ENCODE results near the gene MYL12A.

Gene MYL12A

GRCh38 chr18:3283253-3283863 lies 35.8 kb downstream of the MYL12A start:
- no peak for DNase-seq (ENCODE audit: low read depth in 2 of 2)

- no peak for DNase-seq (ENCODE audit: low read depth in 2 of 2)
Observed at GRCh38 chr18:3283908-3284307, 36.3 kb downstream of the MYL12A start.

- no peak for DNase-seq (ENCODE audit: low read depth in 2 of 2)
Observed at GRCh38 chr18:3284501-3284900, 36.9 kb downstream of the MYL12A start.

- DNase-seq (ENCODE audit: low read depth in 2 of 2): no peak
Observed at GRCh38 chr18:3286159-3286558, 38.6 kb downstream of the MYL12A start.

- no peak for DNase-seq (ENCODE audit: low read depth in 2 of 2)
Observed at GRCh38 chr18:3293196-3293951, 45.8 kb downstream of the MYL12A start.

GRCh38 chr18:3294435-3295080 lies 47.0 kb downstream of the MYL12A start:
- DNase-seq (ENCODE audit: low read depth in 2 of 2): no peak

- peak; percentile 86 to 90 for DNase-seq (ENCODE audit: low read depth in 2 of 2)
Observed at GRCh38 chr18:3297025-3297984, 49.7 kb downstream of the MYL12A start.

- DNase-seq (ENCODE audit: low read depth in 2 of 2): no peak
Observed at GRCh38 chr18:3304832-3305231, 57.2 kb downstream of the MYL12A start.

- DNase-seq (ENCODE audit: low read depth in 2 of 2): peak in 1 of 2 donors; percentile 11
Observed at GRCh38 chr18:3305354-3305762, 57.8 kb downstream of the MYL12A start.

Measured in stimulated activated CD4-positive, alpha-beta T cell treated with anti-CD3 and anti-CD28 coated beads, Interleukin-1b, Interleukin-23, amount 100 ng/mL, for 4 hours (primary cell).